GM21528 (cell line): Measurements from ENCODE around the gene B2M.
"Not testable (repeated sequence)": the region's sequence is repeated elsewhere in the genome, so short reads cannot be mapped to it uniquely, and the experiment has no call there.

ENCODE experiments used
- ATAC-seq: cut with Tn5 transposase; IDR thresholded peaks from one replicate; pipeline ENCODE4 v1.9.1; 2021; ENCODE audit warnings: mild to moderate bottlenecking, moderate library complexity; ENCODE audit not compliant: unreplicated experiment, low FRiP score

The B2M gene

DNA sequence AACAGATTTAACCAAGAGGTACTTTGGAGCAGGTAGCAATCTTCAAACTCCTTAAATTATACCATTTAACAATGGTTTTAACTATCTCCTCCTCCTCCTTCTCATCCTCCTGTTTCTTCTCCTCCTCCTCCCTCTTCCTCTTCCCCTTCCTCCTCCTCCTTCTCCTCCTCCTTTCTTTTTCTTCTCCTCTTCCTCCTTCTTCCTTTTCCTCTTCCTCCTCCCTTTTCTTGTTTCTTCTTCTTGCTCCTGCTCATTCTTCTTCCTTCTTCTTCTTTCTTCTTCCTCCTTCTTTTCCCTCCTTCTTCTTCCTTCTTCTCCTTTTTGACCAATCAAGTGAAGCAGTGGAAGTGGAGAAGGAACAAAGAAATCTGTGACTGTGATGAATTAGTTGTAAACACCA lies 14.3 kb upstream of the B2M start:
- no peak for ATAC-seq

DNA sequence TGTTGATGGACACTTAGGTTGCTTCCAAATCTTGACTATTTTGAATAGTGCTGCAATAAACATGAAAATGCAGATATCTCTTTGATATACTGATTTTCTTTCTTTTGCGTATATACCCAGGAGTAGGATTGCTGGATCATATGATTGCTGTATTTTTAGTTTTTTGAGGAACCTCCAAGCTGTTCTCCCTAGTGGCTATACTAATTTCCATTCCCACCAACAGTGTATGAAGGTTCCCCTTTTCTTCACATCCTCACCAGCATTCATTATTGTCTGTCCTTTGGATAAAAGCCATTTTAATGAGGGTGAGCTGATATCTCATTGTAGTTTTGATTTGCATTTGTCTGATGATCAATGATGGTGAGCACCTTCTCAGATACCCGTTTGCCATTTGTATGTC lies 12.7 kb upstream of the B2M start:
- ATAC-seq = no peak

DNA sequence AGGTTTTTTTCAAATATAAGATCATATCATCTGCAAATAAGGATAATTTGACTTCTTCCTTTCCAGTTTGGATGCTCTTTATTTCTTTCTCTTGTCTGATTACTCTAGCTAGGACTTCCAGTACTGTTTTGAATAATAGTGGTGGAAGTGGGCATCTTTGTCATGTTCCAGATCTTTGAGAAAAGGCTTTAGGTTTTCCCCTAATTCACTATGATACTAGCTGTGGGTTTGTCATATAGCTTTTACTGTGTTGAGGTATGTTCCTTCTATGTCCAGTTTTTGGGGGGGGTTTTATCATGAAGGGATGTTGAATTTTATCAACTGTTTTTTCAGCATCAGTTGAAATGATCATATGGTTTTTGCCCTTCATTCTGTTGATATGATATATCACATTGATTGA lies 10.6 kb upstream of the B2M start:
- ATAC-seq = not testable (repeated sequence)

DNA sequence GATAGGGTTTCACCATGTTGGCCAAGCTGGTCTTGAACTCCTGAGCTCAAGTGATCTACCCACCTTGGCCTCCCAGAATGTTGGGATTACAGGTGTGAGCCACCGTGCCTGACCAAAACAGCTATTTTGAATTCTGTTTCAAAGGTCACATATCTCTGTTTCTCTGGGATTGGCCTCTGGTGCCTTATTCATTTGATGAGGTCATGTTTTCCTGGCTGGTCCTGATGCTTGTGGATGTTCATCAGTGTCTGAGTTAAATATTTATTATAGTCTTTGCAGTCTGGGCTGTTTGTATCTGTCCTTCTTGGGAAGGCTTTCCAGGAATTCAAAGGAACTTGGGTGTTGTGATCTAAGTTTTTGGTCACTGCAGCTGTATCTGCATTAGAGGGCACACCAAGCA lies 5.3 kb upstream of the B2M start:
- ATAC-seq = no peak

DNA sequence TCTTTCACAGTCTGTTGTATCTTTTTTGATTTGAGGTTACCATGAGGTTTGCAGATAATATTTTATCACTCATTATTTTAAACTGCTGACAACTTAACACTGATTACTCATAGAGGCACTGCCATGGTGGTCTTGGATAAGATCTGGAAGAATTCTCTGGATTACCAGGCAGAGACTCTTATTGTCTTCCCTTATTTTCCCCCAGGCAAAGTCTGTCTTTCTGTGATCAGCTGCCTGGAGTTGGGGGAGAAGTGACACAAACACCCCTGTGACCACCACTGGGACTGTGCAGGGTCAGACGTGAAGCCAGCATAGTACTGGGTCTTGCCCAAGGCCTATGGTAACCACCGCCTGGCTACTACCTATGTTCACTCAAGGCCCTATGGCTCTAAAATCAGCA lies 4.9 kb upstream of the B2M start:
- ATAC-seq = no peak

DNA sequence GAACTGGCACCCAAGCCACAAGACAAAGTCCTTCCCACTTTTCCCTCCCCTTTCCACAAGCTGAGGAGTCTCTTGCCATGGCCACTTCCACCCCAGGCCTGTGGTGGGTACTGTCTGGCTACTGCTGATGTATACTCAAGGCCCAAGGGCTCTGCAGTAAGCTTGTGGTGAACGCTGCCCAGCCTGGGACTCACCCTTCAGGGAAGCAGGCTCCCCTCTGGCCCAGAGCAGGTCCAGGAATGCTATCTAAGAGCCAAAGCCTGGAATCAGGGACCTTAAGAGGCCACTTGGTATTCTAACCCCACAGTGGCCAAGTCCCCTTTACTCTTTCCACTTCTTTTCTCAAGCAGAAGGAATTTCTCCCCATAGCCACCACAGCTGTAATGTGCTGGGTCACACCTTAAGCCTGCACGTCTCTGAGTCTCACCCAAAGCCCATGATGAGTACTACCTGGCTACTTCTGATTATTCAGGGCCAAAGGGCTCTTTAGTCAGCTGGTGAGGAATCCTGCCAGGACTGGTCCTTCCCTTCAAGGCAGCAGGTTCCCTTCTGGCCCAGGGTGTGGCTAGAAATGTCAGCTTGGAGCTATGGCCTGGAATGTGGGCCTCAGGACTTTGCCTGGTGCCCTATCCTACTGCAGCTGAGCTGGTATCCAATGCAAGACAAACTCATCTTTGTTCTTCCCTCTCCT lies 4.2 kb upstream of the B2M start:
- ATAC-seq = no peak

DNA sequence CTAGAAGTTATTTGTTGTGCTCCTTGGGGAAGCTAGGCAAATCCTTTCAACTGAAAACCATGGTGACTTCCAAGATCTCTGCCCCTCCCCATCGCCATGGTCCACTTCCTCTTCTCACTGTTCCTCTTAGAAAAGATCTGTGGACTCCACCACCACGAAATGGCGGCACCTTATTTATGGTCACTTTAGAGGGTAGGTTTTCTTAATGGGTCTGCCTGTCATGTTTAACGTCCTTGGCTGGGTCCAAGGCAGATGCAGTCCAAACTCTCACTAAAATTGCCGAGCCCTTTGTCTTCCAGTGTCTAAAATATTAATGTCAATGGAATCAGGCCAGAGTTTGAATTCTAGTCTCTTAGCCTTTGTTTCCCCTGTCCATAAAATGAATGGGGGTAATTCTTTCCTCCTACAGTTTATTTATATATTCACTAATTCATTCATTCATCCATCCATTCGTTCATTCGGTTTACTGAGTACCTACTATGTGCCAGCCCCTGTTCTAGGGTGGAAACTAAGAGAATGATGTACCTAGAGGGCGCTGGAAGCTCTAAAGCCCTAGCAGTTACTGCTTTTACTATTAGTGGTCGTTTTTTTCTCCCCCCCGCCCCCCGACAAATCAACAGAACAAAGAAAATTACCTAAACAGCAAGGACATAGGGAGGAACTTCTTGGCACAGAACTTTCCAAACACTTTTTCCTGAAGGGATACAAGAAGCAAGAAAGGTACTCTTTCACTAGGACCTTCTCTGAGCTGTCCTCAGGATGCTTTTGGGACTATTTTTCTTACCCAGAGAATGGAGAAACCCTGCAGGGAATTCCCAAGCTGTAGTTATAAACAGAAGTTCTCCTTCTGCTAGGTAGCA lies 851 bp upstream of the B2M start:
- ATAC-seq = no peak

DNA sequence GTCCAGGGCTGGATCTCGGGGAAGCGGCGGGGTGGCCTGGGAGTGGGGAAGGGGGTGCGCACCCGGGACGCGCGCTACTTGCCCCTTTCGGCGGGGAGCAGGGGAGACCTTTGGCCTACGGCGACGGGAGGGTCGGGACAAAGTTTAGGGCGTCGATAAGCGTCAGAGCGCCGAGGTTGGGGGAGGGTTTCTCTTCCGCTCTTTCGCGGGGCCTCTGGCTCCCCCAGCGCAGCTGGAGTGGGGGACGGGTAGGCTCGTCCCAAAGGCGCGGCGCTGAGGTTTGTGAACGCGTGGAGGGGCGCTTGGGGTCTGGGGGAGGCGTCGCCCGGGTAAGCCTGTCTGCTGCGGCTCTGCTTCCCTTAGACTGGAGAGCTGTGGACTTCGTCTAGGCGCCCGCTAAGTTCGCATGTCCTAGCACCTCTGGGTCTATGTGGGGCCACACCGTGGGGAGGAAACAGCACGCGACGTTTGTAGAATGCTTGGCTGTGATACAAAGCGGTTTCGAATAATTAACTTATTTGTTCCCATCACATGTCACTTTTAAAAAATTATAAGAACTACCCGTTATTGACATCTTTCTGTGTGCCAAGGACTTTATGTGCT lies 527 bp downstream of the B2M start:
- ATAC-seq = peak; percentile 21

DNA sequence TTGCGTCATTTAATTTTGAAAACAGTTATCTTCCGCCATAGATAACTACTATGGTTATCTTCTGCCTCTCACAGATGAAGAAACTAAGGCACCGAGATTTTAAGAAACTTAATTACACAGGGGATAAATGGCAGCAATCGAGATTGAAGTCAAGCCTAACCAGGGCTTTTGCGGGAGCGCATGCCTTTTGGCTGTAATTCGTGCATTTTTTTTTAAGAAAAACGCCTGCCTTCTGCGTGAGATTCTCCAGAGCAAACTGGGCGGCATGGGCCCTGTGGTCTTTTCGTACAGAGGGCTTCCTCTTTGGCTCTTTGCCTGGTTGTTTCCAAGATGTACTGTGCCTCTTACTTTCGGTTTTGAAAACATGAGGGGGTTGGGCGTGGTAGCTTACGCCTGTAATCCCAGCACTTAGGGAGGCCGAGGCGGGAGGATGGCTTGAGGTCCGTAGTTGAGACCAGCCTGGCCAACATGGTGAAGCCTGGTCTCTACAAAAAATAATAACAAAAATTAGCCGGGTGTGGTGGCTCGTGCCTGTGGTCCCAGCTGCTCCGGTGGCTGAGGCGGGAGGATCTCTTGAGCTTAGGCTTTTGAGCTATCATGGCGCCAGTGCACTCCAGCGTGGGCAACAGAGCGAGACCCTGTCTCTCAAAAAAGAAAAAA lies 1.2 kb downstream of the B2M start:
- ATAC-seq = no peak

DNA sequence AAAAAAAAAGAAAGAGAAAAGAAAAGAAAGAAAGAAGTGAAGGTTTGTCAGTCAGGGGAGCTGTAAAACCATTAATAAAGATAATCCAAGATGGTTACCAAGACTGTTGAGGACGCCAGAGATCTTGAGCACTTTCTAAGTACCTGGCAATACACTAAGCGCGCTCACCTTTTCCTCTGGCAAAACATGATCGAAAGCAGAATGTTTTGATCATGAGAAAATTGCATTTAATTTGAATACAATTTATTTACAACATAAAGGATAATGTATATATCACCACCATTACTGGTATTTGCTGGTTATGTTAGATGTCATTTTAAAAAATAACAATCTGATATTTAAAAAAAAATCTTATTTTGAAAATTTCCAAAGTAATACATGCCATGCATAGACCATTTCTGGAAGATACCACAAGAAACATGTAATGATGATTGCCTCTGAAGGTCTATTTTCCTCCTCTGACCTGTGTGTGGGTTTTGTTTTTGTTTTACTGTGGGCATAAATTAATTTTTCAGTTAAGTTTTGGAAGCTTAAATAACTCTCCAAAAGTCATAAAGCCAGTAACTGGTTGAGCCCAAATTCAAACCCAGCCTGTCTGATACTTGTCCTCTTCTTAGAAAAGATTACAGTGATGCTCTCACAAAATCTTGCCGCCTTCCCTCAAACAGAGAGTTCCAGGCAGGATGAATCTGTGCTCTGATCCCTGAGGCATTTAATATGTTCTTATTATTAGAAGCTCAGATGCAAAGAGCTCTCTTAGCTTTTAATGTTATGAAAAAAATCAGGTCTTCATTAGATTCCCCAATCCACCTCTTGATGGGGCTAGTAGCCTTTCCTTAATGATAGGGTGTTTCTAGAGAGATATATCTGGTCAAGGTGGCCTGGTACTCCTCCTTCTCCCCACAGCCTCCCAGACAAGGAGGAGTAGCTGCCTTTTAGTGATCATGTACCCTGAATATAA lies 2.0 kb downstream of the B2M start:
- no peak for ATAC-seq

DNA sequence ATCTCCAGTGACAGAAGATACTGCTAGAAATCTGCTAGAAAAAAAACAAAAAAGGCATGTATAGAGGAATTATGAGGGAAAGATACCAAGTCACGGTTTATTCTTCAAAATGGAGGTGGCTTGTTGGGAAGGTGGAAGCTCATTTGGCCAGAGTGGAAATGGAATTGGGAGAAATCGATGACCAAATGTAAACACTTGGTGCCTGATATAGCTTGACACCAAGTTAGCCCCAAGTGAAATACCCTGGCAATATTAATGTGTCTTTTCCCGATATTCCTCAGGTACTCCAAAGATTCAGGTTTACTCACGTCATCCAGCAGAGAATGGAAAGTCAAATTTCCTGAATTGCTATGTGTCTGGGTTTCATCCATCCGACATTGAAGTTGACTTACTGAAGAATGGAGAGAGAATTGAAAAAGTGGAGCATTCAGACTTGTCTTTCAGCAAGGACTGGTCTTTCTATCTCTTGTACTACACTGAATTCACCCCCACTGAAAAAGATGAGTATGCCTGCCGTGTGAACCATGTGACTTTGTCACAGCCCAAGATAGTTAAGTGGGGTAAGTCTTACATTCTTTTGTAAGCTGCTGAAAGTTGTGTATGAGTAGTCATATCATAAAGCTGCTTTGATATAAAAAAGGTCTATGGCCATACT lies 4.0 kb downstream of the B2M start:
- no peak for ATAC-seq

DNA sequence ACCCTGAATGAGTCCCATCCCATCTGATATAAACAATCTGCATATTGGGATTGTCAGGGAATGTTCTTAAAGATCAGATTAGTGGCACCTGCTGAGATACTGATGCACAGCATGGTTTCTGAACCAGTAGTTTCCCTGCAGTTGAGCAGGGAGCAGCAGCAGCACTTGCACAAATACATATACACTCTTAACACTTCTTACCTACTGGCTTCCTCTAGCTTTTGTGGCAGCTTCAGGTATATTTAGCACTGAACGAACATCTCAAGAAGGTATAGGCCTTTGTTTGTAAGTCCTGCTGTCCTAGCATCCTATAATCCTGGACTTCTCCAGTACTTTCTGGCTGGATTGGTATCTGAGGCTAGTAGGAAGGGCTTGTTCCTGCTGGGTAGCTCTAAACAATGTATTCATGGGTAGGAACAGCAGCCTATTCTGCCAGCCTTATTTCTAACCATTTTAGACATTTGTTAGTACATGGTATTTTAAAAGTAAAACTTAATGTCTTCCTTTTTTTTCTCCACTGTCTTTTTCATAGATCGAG lies 4.5 kb downstream of the B2M start:
- ATAC-seq = no peak

DNA sequence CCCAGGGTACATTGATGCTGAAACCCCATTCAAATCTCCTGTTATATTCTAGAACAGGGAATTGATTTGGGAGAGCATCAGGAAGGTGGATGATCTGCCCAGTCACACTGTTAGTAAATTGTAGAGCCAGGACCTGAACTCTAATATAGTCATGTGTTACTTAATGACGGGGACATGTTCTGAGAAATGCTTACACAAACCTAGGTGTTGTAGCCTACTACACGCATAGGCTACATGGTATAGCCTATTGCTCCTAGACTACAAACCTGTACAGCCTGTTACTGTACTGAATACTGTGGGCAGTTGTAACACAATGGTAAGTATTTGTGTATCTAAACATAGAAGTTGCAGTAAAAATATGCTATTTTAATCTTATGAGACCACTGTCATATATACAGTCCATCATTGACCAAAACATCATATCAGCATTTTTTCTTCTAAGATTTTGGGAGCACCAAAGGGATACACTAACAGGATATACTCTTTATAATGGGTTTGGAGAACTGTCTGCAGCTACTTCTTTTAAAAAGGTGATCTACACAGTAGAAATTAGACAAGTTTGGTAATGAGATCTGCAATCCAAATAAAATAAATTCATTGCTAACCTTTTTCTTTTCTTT lies 5.8 kb downstream of the B2M start:
- no peak for ATAC-seq

DNA sequence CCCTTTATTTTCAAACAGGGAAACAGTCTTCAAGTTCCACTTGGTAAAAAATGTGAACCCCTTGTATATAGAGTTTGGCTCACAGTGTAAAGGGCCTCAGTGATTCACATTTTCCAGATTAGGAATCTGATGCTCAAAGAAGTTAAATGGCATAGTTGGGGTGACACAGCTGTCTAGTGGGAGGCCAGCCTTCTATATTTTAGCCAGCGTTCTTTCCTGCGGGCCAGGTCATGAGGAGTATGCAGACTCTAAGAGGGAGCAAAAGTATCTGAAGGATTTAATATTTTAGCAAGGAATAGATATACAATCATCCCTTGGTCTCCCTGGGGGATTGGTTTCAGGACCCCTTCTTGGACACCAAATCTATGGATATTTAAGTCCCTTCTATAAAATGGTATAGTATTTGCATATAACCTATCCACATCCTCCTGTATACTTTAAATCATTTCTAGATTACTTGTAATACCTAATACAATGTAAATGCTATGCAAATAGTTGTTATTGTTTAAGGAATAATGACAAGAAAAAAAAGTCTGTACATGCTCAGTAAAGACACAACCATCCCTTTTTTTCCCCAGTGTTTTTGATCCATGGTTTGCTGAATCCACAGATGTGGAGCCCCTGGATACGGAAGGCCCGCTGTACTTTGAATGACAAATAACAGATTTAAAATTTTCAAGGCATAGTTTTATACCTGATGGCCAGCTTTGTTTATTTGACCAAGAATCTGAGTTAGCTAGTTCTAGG lies 7.0 kb downstream of the B2M start:
- no peak for ATAC-seq

DNA sequence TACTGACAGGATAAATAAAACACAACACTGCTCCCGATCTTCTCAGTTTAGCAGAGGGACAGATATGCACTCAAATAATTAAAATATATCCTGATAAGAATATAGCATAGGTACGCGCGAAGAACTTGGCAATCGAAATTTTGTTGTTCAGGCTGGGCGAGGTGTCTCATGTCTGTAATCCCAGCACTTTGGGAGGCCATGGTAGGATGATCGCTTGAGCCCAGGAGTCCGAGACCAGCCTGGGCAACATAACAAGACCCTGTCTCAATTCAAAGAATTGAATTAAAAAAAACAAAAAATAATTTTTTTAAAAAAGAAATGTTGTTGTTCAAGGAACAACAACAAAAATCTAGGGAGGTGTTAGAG lies 7.6 kb downstream of the B2M start:
- no peak for ATAC-seq

DNA sequence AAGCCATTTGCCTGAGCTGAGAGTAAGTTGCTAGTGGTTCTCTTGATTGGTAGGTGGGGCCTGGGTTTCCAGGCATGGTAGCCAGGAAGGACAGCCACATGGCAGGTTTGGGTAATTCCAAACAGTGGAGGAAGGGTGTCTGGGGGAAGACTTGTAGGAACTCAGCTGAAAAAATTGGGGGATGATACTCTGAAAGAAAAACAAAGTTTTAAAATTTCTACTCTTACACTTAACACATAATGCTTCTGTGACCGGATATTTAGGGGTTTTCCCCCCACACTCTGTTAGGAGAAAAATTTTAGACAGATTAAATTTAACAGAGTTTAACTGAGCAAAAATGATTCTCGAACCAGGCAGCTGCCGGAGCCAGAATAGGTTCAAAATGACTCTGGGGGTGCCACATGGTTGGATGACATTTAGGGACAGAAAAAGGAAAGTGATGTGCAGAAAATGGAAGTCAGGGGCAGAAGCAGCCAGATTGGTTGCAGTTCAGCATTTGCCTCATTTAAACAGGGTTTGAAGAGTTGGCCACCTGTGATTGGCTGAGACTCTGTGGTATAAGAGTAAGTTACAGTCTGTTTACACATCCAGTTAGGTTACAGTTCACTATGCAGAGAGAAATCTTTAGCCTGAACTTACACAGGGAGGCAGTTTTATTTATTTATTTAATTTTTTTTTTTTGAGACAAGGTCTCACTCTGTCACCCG lies 8.1 kb downstream of the B2M start:
- ATAC-seq = peak; percentile 45

DNA sequence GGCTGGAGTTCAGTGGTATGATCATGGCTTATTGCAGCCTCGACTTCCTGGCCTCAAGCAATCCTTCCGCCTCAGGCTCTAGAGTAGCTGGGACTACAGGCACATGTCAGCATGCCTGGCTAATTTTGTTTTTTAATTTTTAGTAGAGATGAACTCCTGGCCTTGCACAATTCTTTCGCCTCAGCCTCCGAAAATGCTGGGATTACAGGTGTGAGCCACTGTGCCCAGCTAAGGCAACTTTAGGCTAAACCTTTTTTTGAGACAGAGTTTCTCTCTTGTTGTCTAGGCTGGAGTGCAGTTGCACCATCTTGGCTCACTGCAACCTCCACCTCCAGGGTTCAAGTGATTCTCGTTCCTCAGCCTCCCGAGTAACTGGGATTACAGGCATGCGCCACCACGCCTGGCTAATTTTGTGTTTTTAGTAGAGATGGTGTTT lies 8.7 kb downstream of the B2M start:
- not testable (repeated sequence) for ATAC-seq
